ENCODE data around the gene RRAS2.
"Not testable (repeated sequence)": the region's sequence is repeated elsewhere in the genome, so short reads cannot be mapped to it uniquely, and the experiment has no call there.

Gene RRAS2

GRCh38 chr11:14255238-14255534 lies 103.8 kb downstream of the RRAS2 start:
- H3K27ac ChIP-seq, result no peak overlapping the region
- H3K36me3 ChIP-seq (replicated peaks), result no peaks in the 10 kb centered on the region
- H3K4me3 ChIP-seq (ENCODE audit: low read depth, low read length), result no peak overlapping the region
- TF ChIP-seq CTCF (IDR thresholded peaks at IDR 0.05; ENCODE audit: low read depth, low read length, missing control alignments), result no peak
- no peak for DNase-seq
- in situ Hi-C loops (cut with HindIII; ENCODE audit: low pct_ligation_motif_present, low sequenced_read_pairs), result no loop called here
- no peaks in the 10 kb centered on the region for H3K27me3 ChIP-seq (replicated peaks)

- in situ Hi-C loops (cut with HindIII; ENCODE audit: low pct_ligation_motif_present, low sequenced_read_pairs), result no loop called here
- H3K36me3 ChIP-seq (replicated peaks), result no peaks in the 10 kb centered on the region
- H3K27me3 ChIP-seq (replicated peaks), result no peaks in the 10 kb centered on the region
- no peak for DNase-seq
- H3K4me3 ChIP-seq (ENCODE audit: low read depth, low read length), result no peak overlapping the region
- H3K27ac ChIP-seq, result no peak overlapping the region
- TF ChIP-seq CTCF (IDR thresholded peaks at IDR 0.05; ENCODE audit: low read depth, low read length, missing control alignments), result no peak
Measured at GRCh38 chr11:14254533-14255237, 104.3 kb downstream of the RRAS2 start.

- no peaks in the 10 kb centered on the region for H3K36me3 ChIP-seq (replicated peaks)
- H3K4me3 ChIP-seq (ENCODE audit: low read depth, low read length), result no peak overlapping the region
- H3K27me3 ChIP-seq (replicated peaks), result no peaks in the 10 kb centered on the region
- no peak for TF ChIP-seq CTCF (IDR thresholded peaks at IDR 0.05; ENCODE audit: low read depth, low read length, missing control alignments)
- no peak for DNase-seq
- H3K27ac ChIP-seq, result no peak overlapping the region
- in situ Hi-C loops (cut with HindIII; ENCODE audit: low pct_ligation_motif_present, low sequenced_read_pairs), result no loop called here
Measured at GRCh38 chr11:14253840-14254239, 105.1 kb downstream of the RRAS2 start.

GRCh38 chr11:14253421-14253820 lies 105.6 kb downstream of the RRAS2 start:
- Histone ChIP-seq H3K27me3 (replicated peaks) (no peaks in the 10 kb centered on the region), H3K4me3 (ENCODE audit: low read depth, low read length) (no peak overlapping the region), H3K27ac (no peak overlapping the region), H3K36me3 (replicated peaks) (no peaks in the 10 kb centered on the region)
- DNase-seq, result no peak
- in situ Hi-C loops (cut with HindIII; ENCODE audit: low pct_ligation_motif_present, low sequenced_read_pairs), result no loop called here
- no peak for TF ChIP-seq CTCF (IDR thresholded peaks at IDR 0.05; ENCODE audit: low read depth, low read length, missing control alignments)

GRCh38 chr11:14252501-14252900 lies 106.5 kb downstream of the RRAS2 start:
- in situ Hi-C loops (cut with HindIII; ENCODE audit: low pct_ligation_motif_present, low sequenced_read_pairs); H3K4me3 ChIP-seq (ENCODE audit: low read depth, low read length); H3K27me3 ChIP-seq (replicated peaks); H3K36me3 ChIP-seq (replicated peaks); DNase-seq; H3K27ac ChIP-seq: not testable (repeated sequence)

- Histone ChIP-seq H3K27ac (no peak overlapping the region), H3K36me3 (replicated peaks) (no peaks in the 10 kb centered on the region), H3K27me3 (replicated peaks) (no peaks in the 10 kb centered on the region), H3K4me3 (ENCODE audit: low read depth, low read length) (no peak overlapping the region)
- in situ Hi-C loops (cut with HindIII; ENCODE audit: low pct_ligation_motif_present, low sequenced_read_pairs), result no loop called here
- TF ChIP-seq CTCF (IDR thresholded peaks at IDR 0.05; ENCODE audit: low read depth, low read length, missing control alignments), result no peak
- no peak for DNase-seq
Measured at GRCh38 chr11:14251754-14252153, 107.2 kb downstream of the RRAS2 start.
